ENCODE data around the gene CRAT.

The CRAT gene

GRCh38 chr9:129111528-129112151, 1.0 kb upstream of the CRAT start:
- Histone ChIP-seq H3K23ac (ENCODE audit: low read length) (peak overlapping the region; percentile 29), H3K4me2 (ENCODE audit: low read length) (peak overlapping the region; percentile 56), H3K56ac (ENCODE audit: low read length) (peak overlapping the region; percentile 99), H2BK5ac (ENCODE audit: low read length) (peak overlapping the region; percentile 81), H3K79me1 (ENCODE audit: low read length) (no peaks in the 10 kb centered on the region), H2AK5ac (ENCODE audit: low read length) (peak overlapping the region; percentile 6), H3K4ac (ENCODE audit: low read depth, low read length) (peak overlapping the region; percentile 97), H3K27ac (ENCODE audit: low read depth, low read length) (peak overlapping the region; percentile 94), H2BK120ac (ENCODE audit: low read depth, low read length) (no peak overlapping the region), H3K4me3 (ENCODE audit: low read length) (peak overlapping the region; percentile 83), H4K5ac (ENCODE audit: low read length) (no peak overlapping the region), H3K9ac (ENCODE audit: low read length) (peak overlapping the region; percentile 98), H4K8ac (ENCODE audit: low read depth, low read length) (no peak overlapping the region), H3K18ac (ENCODE audit: low read length) (peak overlapping the region; percentile 91), H3K27me3 (ENCODE audit: insufficient read depth, low read length, poor library complexity) (no peaks in the 10 kb centered on the region), H2BK15ac (replicated peaks; ENCODE audit: low read depth) (no peak overlapping the region), H3K79me2 (ENCODE audit: control insufficient read depth, insufficient read depth, low read length) (peaks cover 18% of the 10 kb centered on the region), H3K36me3 (ENCODE audit: control insufficient read depth, insufficient read depth, low read length) (no peaks in the 10 kb centered on the region), H3K4me1 (ENCODE audit: control insufficient read depth, low read depth, low read length) (no peaks in the 10 kb centered on the region)
- DNase-seq: peak; percentile 45
- WGBS (ENCODE audit: extremely low coverage, insufficient coverage, low lambda C conversion rate): no CpG with 5 or more reads among the region's 37 CpGs

GRCh38 chr9:129109952-129110739, 447 bp downstream of the CRAT start:
- Histone ChIP-seq H3K79me1 (ENCODE audit: low read length) (no peaks in the 10 kb centered on the region), H3K4me3 (ENCODE audit: low read length) (peak overlapping the region; percentile 28), H3K23ac (ENCODE audit: low read length) (peak overlapping the region; percentile 98), H3K4me2 (ENCODE audit: low read length) (peak overlapping the region; percentile 81), H3K79me2 (ENCODE audit: control insufficient read depth, insufficient read depth, low read length) (peaks cover 15% of the 10 kb centered on the region), H2BK5ac (ENCODE audit: low read length) (no peak overlapping the region), H3K4me1 (ENCODE audit: control insufficient read depth, low read depth, low read length) (no peaks in the 10 kb centered on the region), H3K9ac (ENCODE audit: low read length) (peak overlapping the region; percentile 71), H2BK15ac (replicated peaks; ENCODE audit: low read depth) (no peak overlapping the region), H2BK120ac (ENCODE audit: low read depth, low read length) (no peak overlapping the region), H4K8ac (ENCODE audit: low read depth, low read length) (no peak overlapping the region), H3K27ac (ENCODE audit: low read depth, low read length) (no peak overlapping the region), H3K4ac (ENCODE audit: low read depth, low read length) (no peak overlapping the region), H3K56ac (ENCODE audit: low read length) (peak overlapping the region; percentile 86), H3K36me3 (ENCODE audit: control insufficient read depth, insufficient read depth, low read length) (no peaks in the 10 kb centered on the region), H4K5ac (ENCODE audit: low read length) (no peak overlapping the region), H2AK5ac (ENCODE audit: low read length) (no peak overlapping the region), H3K27me3 (ENCODE audit: insufficient read depth, low read length, poor library complexity) (no peaks in the 10 kb centered on the region), H3K18ac (ENCODE audit: low read length) (peak overlapping the region; percentile 19)
- peak; percentile 7 for DNase-seq
- no CpG with 5 or more reads among the region's 64 CpGs for WGBS (ENCODE audit: extremely low coverage, insufficient coverage, low lambda C conversion rate)

GRCh38 chr9:129109537-129109903, 1.1 kb downstream of the CRAT start:
- Histone ChIP-seq H3K79me1 (ENCODE audit: low read length) (no peaks in the 10 kb centered on the region), H2BK15ac (replicated peaks; ENCODE audit: low read depth) (no peak overlapping the region), H4K8ac (ENCODE audit: low read depth, low read length) (no peak overlapping the region), H2BK120ac (ENCODE audit: low read depth, low read length) (no peak overlapping the region), H3K4me1 (ENCODE audit: control insufficient read depth, low read depth, low read length) (no peaks in the 10 kb centered on the region), H2BK5ac (ENCODE audit: low read length) (no peak overlapping the region), H3K36me3 (ENCODE audit: control insufficient read depth, insufficient read depth, low read length) (no peaks in the 10 kb centered on the region), H4K5ac (ENCODE audit: low read length) (no peak overlapping the region), H3K4me2 (ENCODE audit: low read length) (no peak overlapping the region), H3K23ac (ENCODE audit: low read length) (no peak overlapping the region), H3K9ac (ENCODE audit: low read length) (no peak overlapping the region), H3K27me3 (ENCODE audit: insufficient read depth, low read length, poor library complexity) (no peaks in the 10 kb centered on the region), H3K27ac (ENCODE audit: low read depth, low read length) (no peak overlapping the region), H3K4me3 (ENCODE audit: low read length) (no peak overlapping the region), H3K4ac (ENCODE audit: low read depth, low read length) (no peak overlapping the region), H3K79me2 (ENCODE audit: control insufficient read depth, insufficient read depth, low read length) (peaks cover 11% of the 10 kb centered on the region), H3K56ac (ENCODE audit: low read length) (no peak overlapping the region), H3K18ac (ENCODE audit: low read length) (no peak overlapping the region), H2AK5ac (ENCODE audit: low read length) (no peak overlapping the region)
- DNase-seq: peak; percentile 41
- WGBS (ENCODE audit: extremely low coverage, insufficient coverage, low lambda C conversion rate): no CpG with 5 or more reads among the region's 7 CpGs

- WGBS (ENCODE audit: extremely low coverage, insufficient coverage, low lambda C conversion rate): no CpG with 5 or more reads among the region's 10 CpGs
Observed at GRCh38 chr9:129108805-129109536, 1.6 kb downstream of the CRAT start.

GRCh38 chr9:129108083-129108804, 2.3 kb downstream of the CRAT start:
- Histone ChIP-seq H3K79me2 (ENCODE audit: control insufficient read depth, insufficient read depth, low read length) (peaks cover 7% of the 10 kb centered on the region), H3K9ac (ENCODE audit: low read length) (no peak overlapping the region), H4K5ac (ENCODE audit: low read length) (no peak overlapping the region), H3K4me2 (ENCODE audit: low read length) (no peak overlapping the region), H2AK5ac (ENCODE audit: low read length) (no peak overlapping the region), H2BK5ac (ENCODE audit: low read length) (no peak overlapping the region), H3K56ac (ENCODE audit: low read length) (no peak overlapping the region), H3K4me1 (ENCODE audit: control insufficient read depth, low read depth, low read length) (no peaks in the 10 kb centered on the region), H3K4ac (ENCODE audit: low read depth, low read length) (no peak overlapping the region), H3K27ac (ENCODE audit: low read depth, low read length) (no peak overlapping the region), H3K4me3 (ENCODE audit: low read length) (no peak overlapping the region), H3K23ac (ENCODE audit: low read length) (no peak overlapping the region), H3K79me1 (ENCODE audit: low read length) (no peaks in the 10 kb centered on the region), H2BK15ac (replicated peaks; ENCODE audit: low read depth) (no peak overlapping the region), H3K27me3 (ENCODE audit: insufficient read depth, low read length, poor library complexity) (no peaks in the 10 kb centered on the region), H3K18ac (ENCODE audit: low read length) (no peak overlapping the region), H2BK120ac (ENCODE audit: low read depth, low read length) (no peak overlapping the region), H3K36me3 (ENCODE audit: control insufficient read depth, insufficient read depth, low read length) (no peaks in the 10 kb centered on the region), H4K8ac (ENCODE audit: low read depth, low read length) (no peak overlapping the region)
- WGBS (ENCODE audit: extremely low coverage, insufficient coverage, low lambda C conversion rate): no CpG with 5 or more reads among the region's 13 CpGs
- DNase-seq: no peak

More at GRCh38 chr9:129108805-129109536, 1.6 kb downstream of the CRAT start:
- H3K36me3 ChIP-seq (ENCODE audit: control insufficient read depth, insufficient read depth, low read length): no peaks in the 10 kb centered on the region
- no peak overlapping the region for H3K4me2 ChIP-seq (ENCODE audit: low read length)
- H3K79me1 ChIP-seq (ENCODE audit: low read length): no peaks in the 10 kb centered on the region
- H2BK120ac ChIP-seq (ENCODE audit: low read depth, low read length): no peak overlapping the region
- no peak overlapping the region for H3K4ac ChIP-seq (ENCODE audit: low read depth, low read length)
- no peak overlapping the region for H2AK5ac ChIP-seq (ENCODE audit: low read length)
- H3K4me3 ChIP-seq (ENCODE audit: low read length): no peak overlapping the region
- H3K18ac ChIP-seq (ENCODE audit: low read length): no peak overlapping the region
- H2BK5ac ChIP-seq (ENCODE audit: low read length): no peak overlapping the region
- no peak overlapping the region for H3K56ac ChIP-seq (ENCODE audit: low read length)
- H4K5ac ChIP-seq (ENCODE audit: low read length): no peak overlapping the region
- H3K27me3 ChIP-seq (ENCODE audit: insufficient read depth, low read length, poor library complexity): no peaks in the 10 kb centered on the region
- H2BK15ac ChIP-seq (replicated peaks; ENCODE audit: low read depth): no peak overlapping the region
- H3K79me2 ChIP-seq (ENCODE audit: control insufficient read depth, insufficient read depth, low read length): peaks cover 11% of the 10 kb centered on the region
- no peak for DNase-seq
- no peaks in the 10 kb centered on the region for H3K4me1 ChIP-seq (ENCODE audit: control insufficient read depth, low read depth, low read length)
- H3K23ac ChIP-seq (ENCODE audit: low read length): no peak overlapping the region
- no peak overlapping the region for H3K9ac ChIP-seq (ENCODE audit: low read length)
- no peak overlapping the region for H4K8ac ChIP-seq (ENCODE audit: low read depth, low read length)
- no peak overlapping the region for H3K27ac ChIP-seq (ENCODE audit: low read depth, low read length)

Data from mesendoderm (in vitro differentiated cells).